Testis (tissue), 2 donors: ENCODE results near the gene ST6GALNAC5.

Experiments used
- CTCF ChIP-seq, 3 experiments: fragments of 450-650 bp in 2 of 3; fragments of 200-600 bp in 1 of 3; sonication (generic) in 1 of 3; IDR thresholded peaks; one replicate each; pipeline ENCODE4 v1.5.1; 2016 to 2019; ENCODE audit warnings: antibody characterized with exemption in 3 of 3, mild to moderate bottlenecking in 2 of 3, moderate library complexity in 1 of 3
- POLR2A ChIP-seq: fragments of 450-650 bp; IDR thresholded peaks from one replicate; pipeline ENCODE4 v1.6.1; 2017; ENCODE audit warnings: antibody characterized with exemption, mild to moderate bottlenecking, moderate library complexity

DNA sequence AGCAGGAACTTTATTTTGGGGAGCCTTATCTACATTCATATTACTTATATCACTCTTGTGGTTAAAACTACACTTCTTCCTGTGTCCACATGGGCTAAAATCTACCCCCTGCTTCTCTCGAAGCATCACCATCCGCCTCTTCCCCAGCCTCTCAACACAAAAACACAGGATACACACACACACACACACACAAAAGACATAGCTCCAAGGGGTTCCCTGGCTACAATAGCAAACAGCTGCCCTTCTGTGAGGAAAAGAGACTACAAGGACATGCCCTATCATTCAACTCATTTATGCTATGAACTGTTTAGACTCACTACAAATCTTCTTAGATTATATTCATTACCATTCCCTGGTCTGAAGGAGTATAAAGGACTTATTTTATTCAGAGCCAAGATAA, 197.0 kb downstream of the ST6GALNAC5 start:
- TF ChIP-seq CTCF (IDR thresholded peaks at IDR 0.05) (no peak), POLR2A (no peak)
